AG04449 (cell line): ENCODE results near the gene GPR146.

ENCODE experiments used
- CTCF ChIA-PET: fragments of 350-600 bp; formaldehyde crosslinking; extraction: SDS; loops from one replicate; lab custom pipeline; 2021; ENCODE audit warnings: antibody characterized with exemption; lab: Yijun Ruan, JAX
- POLR2A ChIA-PET: fragments of 400-600, 350-600 bp; formaldehyde crosslinking; extraction: SDS; loops from one replicate; lab custom pipeline; 2020; ENCODE audit warnings: antibody characterized with exemption, inconsistent platforms; lab: Yijun Ruan, JAX
- DNase-seq: peaks from one replicate; pipeline ENCODE4 v3.0.0-alpha.2; 2010; ENCODE audit warnings: low read depth, low spot score
- H3K4me3 ChIP-seq: 2 replicates; pipeline ENCODE4 v1.5.1; 2011; ENCODE audit warnings: low read depth, mild to moderate bottlenecking, control low read depth, low read length
- CTCF ChIP-seq: IDR thresholded peaks from one replicate; pipeline ENCODE4 v1.5.1; 2011; ENCODE audit warnings: mild to moderate bottlenecking, moderate library complexity, low read length, control low read depth, inconsistent platforms; ENCODE audit not compliant: insufficient read depth; ENCODE audit errors: missing control alignments

Gene GPR146

GRCh38 chr7:1059200-1060091 lies 15.1 kb downstream of the GPR146 start:
- no peak for TF ChIP-seq CTCF
- no peak for DNase-seq
- ChIA-PET POLR2A (no interaction called here), CTCF (interaction anchor here (0.8 to 14.2 kb wide), 10 partner anchors 9 to 72 kb away, joined by 3 to 558 read pairs (median 4); partner anchors contain the start of gene GPR146)
- H3K4me3 ChIP-seq: no peak overlapping the region

- no peak overlapping the region for H3K4me3 ChIP-seq
- TF ChIP-seq CTCF: no peak
- ChIA-PET POLR2A (no interaction called here), CTCF (interaction anchor here (0.7 to 14.2 kb wide), 10 partner anchors 13 to 76 kb away, joined by 3 to 558 read pairs (median 3); partner anchors contain the start of genes GPER1 and GPR146)
- no peak for DNase-seq
Measured at GRCh38 chr7:1060315-1061072, 16.1 kb downstream of the GPR146 start.

GRCh38 chr7:1061180-1061579 lies 16.8 kb downstream of the GPR146 start:
- DNase-seq: no peak
- POLR2A ChIA-PET: no interaction called here
- H3K4me3 ChIP-seq: no peak overlapping the region
- no peak for TF ChIP-seq CTCF
- CTCF ChIA-PET: interaction anchor here (0.8 to 14.2 kb wide), 7 partner anchors 8 to 76 kb away, joined by 3 to 558 read pairs (median 4); partner anchors contain the start of gene GPR146

GRCh38 chr7:1062296-1063294 lies 18.2 kb downstream of the GPR146 start:
- TF ChIP-seq CTCF: no peak
- POLR2A ChIA-PET: no interaction called here
- DNase-seq: no peak
- CTCF ChIA-PET: interaction anchor here (1.0 to 14.2 kb wide), 4 partner anchors 8 to 89 kb away, joined by 3 to 558 read pairs (median 28); no protein-coding TSS in a partner anchor
- H3K4me3 ChIP-seq: no peak overlapping the region

GRCh38 chr7:1063361-1063760 lies 19.0 kb downstream of the GPR146 start:
- no peak overlapping the region for H3K4me3 ChIP-seq
- DNase-seq: no peak
- ChIA-PET POLR2A (no interaction called here), CTCF (interaction anchor here (1.0 to 14.2 kb wide), 4 partner anchors 9 to 90 kb away, joined by 3 to 558 read pairs (median 69); no protein-coding TSS in a partner anchor)
- no peak for TF ChIP-seq CTCF
